Ovary (tissue), 3 donors: ENCODE measurements around the gene RNF32.

Experiments
- EP300 ChIP-seq: sonication (generic); formaldehyde crosslinking; IDR thresholded peaks from one replicate; pipeline ENCODE4 v1.6.1; 2017; ENCODE audit warnings: antibody characterized with exemption
- POLR2A ChIP-seq: fragments of 450-650 bp; IDR thresholded peaks from one replicate; pipeline ENCODE4 v1.6.1; 2017; ENCODE audit warnings: antibody characterized with exemption, mild to moderate bottlenecking, moderate library complexity
- TF ChIP-seq, protein P1 (sequence below), 3 donors: fragments of 450-650 bp in 2 of 3; fragments of 200-600 bp in 1 of 3; IDR thresholded peaks; one replicate each; pipeline versions ENCODE4 v1.5.1 to v1.8.0; 2016 to 2022; ENCODE audit warnings: antibody characterized with exemption in 3 of 3, mild to moderate bottlenecking in 1 of 3
- donor health status: DM: no; HTN: no; CAD: no.

DNA sequence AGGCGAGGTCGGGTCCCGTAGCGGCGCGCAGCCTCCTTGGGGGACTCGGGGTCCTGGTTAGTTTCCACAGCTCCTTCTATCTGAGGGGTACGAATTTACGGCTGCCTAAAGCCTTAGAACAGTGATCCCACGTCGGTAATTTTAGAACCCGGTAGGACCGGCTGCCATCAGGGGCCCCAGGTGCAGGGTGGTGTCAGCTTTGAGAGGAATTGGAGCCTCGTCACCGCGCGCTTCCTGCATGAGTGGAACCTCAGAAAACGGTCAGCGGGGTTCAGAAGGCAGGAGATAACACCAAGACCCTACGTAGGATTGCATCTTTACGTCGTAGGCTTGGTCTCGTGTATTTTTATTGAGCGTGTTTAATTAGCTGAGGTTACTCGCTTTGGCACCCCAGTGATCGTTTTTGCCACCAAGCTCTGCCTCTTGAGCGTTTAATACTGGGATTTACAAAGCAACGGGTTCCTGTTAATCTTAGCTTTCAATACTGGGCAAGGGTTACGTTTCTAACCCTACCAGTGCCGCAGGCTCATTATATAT lies 443 bp downstream of the RNF32 start:
- TF ChIP-seq, protein P1, sequence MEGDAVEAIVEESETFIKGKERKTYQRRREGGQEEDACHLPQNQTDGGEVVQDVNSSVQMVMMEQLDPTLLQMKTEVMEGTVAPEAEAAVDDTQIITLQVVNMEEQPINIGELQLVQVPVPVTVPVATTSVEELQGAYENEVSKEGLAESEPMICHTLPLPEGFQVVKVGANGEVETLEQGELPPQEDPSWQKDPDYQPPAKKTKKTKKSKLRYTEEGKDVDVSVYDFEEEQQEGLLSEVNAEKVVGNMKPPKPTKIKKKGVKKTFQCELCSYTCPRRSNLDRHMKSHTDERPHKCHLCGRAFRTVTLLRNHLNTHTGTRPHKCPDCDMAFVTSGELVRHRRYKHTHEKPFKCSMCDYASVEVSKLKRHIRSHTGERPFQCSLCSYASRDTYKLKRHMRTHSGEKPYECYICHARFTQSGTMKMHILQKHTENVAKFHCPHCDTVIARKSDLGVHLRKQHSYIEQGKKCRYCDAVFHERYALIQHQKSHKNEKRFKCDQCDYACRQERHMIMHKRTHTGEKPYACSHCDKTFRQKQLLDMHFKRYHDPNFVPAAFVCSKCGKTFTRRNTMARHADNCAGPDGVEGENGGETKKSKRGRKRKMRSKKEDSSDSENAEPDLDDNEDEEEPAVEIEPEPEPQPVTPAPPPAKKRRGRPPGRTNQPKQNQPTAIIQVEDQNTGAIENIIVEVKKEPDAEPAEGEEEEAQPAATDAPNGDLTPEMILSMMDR (IDR thresholded peaks at IDR 0.05): no peak
- TF ChIP-seq EP300 (no peak), POLR2A (no peak)
